HG03060 (cell line): ENCODE results near the gene PLEKHA6.

Experiments used
- ATAC-seq: cut with Tn5 transposase; IDR thresholded peaks from one replicate; pipeline ENCODE4 v1.9.1; 2021; ENCODE audit warnings: low read depth, moderate number of reproducible peaks; ENCODE audit not compliant: unreplicated experiment

PLEKHA6 gene

GRCh38 chr1:204171751-204172178 lies 188.0 kb downstream of the PLEKHA6 start:
- ATAC-seq: no peak

- ATAC-seq: no peak
Measured at GRCh38 chr1:204170494-204171155, 189.1 kb downstream of the PLEKHA6 start.

DNA sequence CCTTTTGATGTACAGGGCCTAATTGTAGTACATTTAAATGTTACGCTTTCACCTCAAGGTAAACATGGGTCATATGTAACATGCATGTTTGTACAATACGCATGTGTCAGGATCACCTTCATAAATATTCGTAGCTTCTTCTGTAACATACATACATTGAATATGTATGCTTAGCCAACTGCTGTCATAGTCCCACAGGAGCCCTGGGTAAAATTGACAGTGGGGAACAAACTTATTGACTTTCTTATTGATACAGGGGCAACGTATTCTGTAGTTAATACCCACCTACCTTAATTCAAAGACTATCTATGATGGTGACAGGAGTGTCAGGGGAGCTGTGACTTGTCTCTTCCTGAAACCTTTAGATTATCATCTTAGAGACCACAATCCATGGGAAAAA lies 189.9 kb downstream of the PLEKHA6 start:
- no peak for ATAC-seq
